ENCODE data around the gene MUC5AC. TPM values are rescaled to one million over a fixed set of nuclear protein-coding genes. Genes with fewer than 3 reads are reported as not detected.

MUC5AC gene
- polyA plus RNA-seq, 1 donor (not counting 4 experiments of a cell fraction or from before 2014, with no cell fraction given) = not detected

DNA sequence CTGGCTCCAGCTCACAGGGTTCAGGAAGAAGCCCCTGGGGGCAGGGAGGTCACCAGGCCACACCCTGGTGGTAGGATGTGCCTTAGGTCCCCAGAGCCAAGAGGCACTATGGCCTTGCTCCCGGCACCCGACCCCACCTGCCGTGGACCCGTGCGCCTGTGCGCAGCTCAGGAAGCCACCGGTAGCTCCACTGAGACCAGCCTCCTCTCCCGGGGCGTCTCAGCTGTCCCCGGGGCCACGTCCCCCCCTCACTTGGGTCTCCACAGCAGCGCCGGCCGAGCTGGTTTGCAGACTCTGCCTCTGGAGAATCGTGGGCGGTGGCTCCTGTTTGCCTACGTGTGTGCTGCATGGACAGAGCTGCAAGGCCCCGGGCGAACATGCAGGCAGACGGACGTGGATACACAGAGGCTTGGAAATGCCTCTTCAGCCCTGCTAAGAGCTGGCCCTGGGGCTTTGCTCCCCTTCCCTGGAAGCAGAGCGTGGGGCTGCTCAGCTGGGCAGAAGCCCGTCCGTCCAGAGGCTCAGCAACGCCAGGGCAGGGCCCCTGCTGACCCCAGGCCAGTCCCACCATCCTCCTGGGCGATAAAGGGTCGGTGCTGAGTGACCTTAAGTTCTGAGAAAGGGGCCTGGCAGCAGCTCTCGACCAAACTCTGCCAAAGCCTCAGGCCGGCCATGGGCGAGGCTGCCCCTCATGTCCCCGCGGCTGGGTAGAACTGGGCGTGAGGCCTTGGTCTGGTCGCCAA is 49.8 kb downstream of the MUC5AC start:
- TF ChIP-seq EZH2 (IDR thresholded peaks at IDR 0.05; ENCODE audit: low read length) = no peak
- TF ChIP-seq, protein P1, sequence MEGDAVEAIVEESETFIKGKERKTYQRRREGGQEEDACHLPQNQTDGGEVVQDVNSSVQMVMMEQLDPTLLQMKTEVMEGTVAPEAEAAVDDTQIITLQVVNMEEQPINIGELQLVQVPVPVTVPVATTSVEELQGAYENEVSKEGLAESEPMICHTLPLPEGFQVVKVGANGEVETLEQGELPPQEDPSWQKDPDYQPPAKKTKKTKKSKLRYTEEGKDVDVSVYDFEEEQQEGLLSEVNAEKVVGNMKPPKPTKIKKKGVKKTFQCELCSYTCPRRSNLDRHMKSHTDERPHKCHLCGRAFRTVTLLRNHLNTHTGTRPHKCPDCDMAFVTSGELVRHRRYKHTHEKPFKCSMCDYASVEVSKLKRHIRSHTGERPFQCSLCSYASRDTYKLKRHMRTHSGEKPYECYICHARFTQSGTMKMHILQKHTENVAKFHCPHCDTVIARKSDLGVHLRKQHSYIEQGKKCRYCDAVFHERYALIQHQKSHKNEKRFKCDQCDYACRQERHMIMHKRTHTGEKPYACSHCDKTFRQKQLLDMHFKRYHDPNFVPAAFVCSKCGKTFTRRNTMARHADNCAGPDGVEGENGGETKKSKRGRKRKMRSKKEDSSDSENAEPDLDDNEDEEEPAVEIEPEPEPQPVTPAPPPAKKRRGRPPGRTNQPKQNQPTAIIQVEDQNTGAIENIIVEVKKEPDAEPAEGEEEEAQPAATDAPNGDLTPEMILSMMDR (optimal IDR thresholded peaks at IDR 0.05 in 1 of 3, IDR thresholded peaks at IDR 0.05 in 1 of 3, conservative IDR thresholded peaks at IDR 0.05 in 1 of 3; ENCODE audit: extremely low read depth in 1 of 3, insufficient read depth in 2 of 3, low read length in 3 of 3) = no peak
- no peaks in the 10 kb centered on the region for H3K9me3 ChIP-seq (ENCODE audit: control insufficient read depth, low read depth, low read length)
- FAIRE-seq = no peak
- H2AFZ ChIP-seq (ENCODE audit: control insufficient read depth, low read length) = no peak overlapping the region
- no peak overlapping the region for H3K4me3 ChIP-seq (ENCODE audit: control insufficient read depth in 2 of 3, extremely low read depth in 1 of 3, insufficient read depth in 2 of 3, low read depth in 1 of 3, low read length in 3 of 3)
- dilution Hi-C loops (cut with MboI; ENCODE audit: extremely low pct_ligation_motif_present, low sequenced_read_pairs) = no loop called here
- H3K4me1 ChIP-seq (ENCODE audit: control insufficient read depth, extremely low read depth, insufficient read depth, low read length) = no peaks in the 10 kb centered on the region
- H3K27me3 ChIP-seq (ENCODE audit: control insufficient read depth, extremely low read depth, insufficient read depth, low read length) = no peaks in the 10 kb centered on the region
- no peak overlapping the region for H3K4me2 ChIP-seq (ENCODE audit: control insufficient read depth, extremely low read depth, insufficient read depth, low read depth, low read length)
- no peak overlapping the region for H3K9ac ChIP-seq (ENCODE audit: control insufficient read depth, extremely low read depth, insufficient read depth, low read length)
- no peaks in the 10 kb centered on the region for H3K9me1 ChIP-seq (ENCODE audit: control insufficient read depth, extremely low read depth, insufficient read depth, low read length)
- no peak for DNase-seq (ENCODE audit: low read depth, low spot score)
- no peaks in the 10 kb centered on the region for H3K79me2 ChIP-seq (ENCODE audit: control insufficient read depth, insufficient read depth, low read length)
- no peaks in the 10 kb centered on the region for H3K36me3 ChIP-seq (ENCODE audit: control insufficient read depth in 2 of 2, extremely low read depth in 1 of 2, insufficient read depth in 2 of 2, low read length in 2 of 2)
- no peak overlapping the region for H3K27ac ChIP-seq (ENCODE audit: control insufficient read depth, insufficient read depth, low read length)
- H4K20me1 ChIP-seq (ENCODE audit: control insufficient read depth, extremely low read depth, insufficient read depth, low read length) = no peaks in the 10 kb centered on the region

DNA sequence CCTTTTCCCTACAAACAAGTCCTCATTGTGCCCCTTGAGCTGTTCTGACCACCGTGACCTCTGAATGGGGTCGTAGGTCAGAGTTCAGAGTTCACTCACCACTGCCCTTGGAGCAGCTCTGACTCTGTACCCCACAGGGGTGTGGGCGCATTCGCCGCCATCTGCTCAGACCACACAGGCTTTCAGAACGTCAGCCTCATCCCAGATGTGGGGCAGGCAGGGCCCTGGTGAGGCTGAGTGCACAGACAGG is 50.3 kb downstream of the MUC5AC start:
- H3K9me3 ChIP-seq (ENCODE audit: control insufficient read depth, low read depth, low read length) = no peaks in the 10 kb centered on the region
- H4K20me1 ChIP-seq (ENCODE audit: control insufficient read depth, extremely low read depth, insufficient read depth, low read length) = no peaks in the 10 kb centered on the region
- H3K79me2 ChIP-seq (ENCODE audit: control insufficient read depth, insufficient read depth, low read length) = no peaks in the 10 kb centered on the region
- TF ChIP-seq, protein P1 (optimal IDR thresholded peaks at IDR 0.05 in 1 of 3, IDR thresholded peaks at IDR 0.05 in 1 of 3, conservative IDR thresholded peaks at IDR 0.05 in 1 of 3; ENCODE audit: extremely low read depth in 1 of 3, insufficient read depth in 2 of 3, low read length in 3 of 3) = no peak
- no peak for TF ChIP-seq EZH2 (IDR thresholded peaks at IDR 0.05; ENCODE audit: low read length)
- H3K27ac ChIP-seq (ENCODE audit: control insufficient read depth, insufficient read depth, low read length) = no peak overlapping the region
- H3K9ac ChIP-seq (ENCODE audit: control insufficient read depth, extremely low read depth, insufficient read depth, low read length) = no peak overlapping the region
- DNase-seq (ENCODE audit: low read depth, low spot score) (no peak), FAIRE-seq (no peak)
- no peaks in the 10 kb centered on the region for H3K4me1 ChIP-seq (ENCODE audit: control insufficient read depth, extremely low read depth, insufficient read depth, low read length)
- no peaks in the 10 kb centered on the region for H3K27me3 ChIP-seq (ENCODE audit: control insufficient read depth, extremely low read depth, insufficient read depth, low read length)
- H3K36me3 ChIP-seq (ENCODE audit: control insufficient read depth in 2 of 2, extremely low read depth in 1 of 2, insufficient read depth in 2 of 2, low read length in 2 of 2) = no peaks in the 10 kb centered on the region
- dilution Hi-C loops (cut with MboI; ENCODE audit: extremely low pct_ligation_motif_present, low sequenced_read_pairs) = no loop called here
- no peaks in the 10 kb centered on the region for H3K9me1 ChIP-seq (ENCODE audit: control insufficient read depth, extremely low read depth, insufficient read depth, low read length)
- no peak overlapping the region for H3K4me2 ChIP-seq (ENCODE audit: control insufficient read depth, extremely low read depth, insufficient read depth, low read depth, low read length)
- no peak overlapping the region for H2AFZ ChIP-seq (ENCODE audit: control insufficient read depth, low read length)
- no peak overlapping the region for H3K4me3 ChIP-seq (ENCODE audit: control insufficient read depth in 2 of 3, extremely low read depth in 1 of 3, insufficient read depth in 2 of 3, low read depth in 1 of 3, low read length in 3 of 3)
